HG03135 (cell line): Measurements from ENCODE around the gene LRRC52.
"Not testable (repeated sequence)": the region's sequence is repeated elsewhere in the genome, so short reads cannot be mapped to it uniquely, and the experiment has no call there.

ENCODE experiments used
- ATAC-seq: cut with Tn5 transposase; IDR thresholded peaks from one replicate; pipeline ENCODE4 v1.9.1; 2021; ENCODE audit warnings: mild to moderate bottlenecking, moderate library complexity; ENCODE audit not compliant: unreplicated experiment

The LRRC52 gene

GRCh38 chr1:165580931-165581871 lies 37.4 kb downstream of the LRRC52 start:
- no peak for ATAC-seq

- ATAC-seq, result no peak
Measured at GRCh38 chr1:165581926-165582325, 38.1 kb downstream of the LRRC52 start.

- no peak for ATAC-seq
Measured at GRCh38 chr1:165586398-165586797, 42.6 kb downstream of the LRRC52 start.

- ATAC-seq, result not testable (repeated sequence)
Measured at GRCh38 chr1:165591391-165591790, 47.6 kb downstream of the LRRC52 start.

DNA sequence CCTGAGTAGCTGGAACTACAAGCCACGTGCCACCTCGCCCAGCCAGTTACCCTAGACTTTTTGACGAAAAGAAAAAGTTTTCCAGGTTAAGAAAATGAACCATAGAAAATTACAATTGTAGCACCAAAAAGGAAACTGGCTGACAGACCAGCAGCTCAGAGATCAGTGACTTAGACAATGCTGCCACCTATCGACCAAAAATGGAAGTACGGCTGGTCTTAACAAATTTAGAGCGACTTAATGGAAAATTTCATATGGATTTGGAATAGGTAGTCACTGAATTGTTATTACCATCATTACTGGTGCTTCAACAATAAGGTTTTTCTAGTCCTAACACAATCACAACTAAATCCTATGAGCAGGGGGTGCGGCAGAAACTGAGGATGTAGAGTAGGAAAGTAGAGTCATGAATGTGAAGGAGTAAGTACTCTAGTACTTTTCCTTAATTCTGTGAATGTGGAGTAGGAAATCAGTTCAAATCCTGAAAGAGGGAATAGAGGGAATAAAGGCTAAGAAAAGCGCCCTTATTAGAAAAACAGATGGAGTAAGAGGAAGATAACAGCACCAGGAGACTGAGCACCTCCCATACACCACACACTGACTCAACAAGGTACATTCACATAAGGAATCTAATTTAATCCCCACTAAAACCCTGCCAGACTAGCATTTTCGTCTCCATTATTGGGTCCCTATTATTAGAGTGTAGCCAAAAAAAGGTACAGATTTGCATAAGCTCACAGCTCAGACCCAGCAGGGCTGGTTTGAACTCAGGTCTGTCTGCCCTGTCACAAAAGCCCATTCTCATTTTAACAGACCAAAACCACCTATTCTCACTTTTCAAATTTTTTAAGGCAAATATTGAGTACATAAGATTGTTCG lies 49.4 kb downstream of the LRRC52 start:
- ATAC-seq, result no peak

GRCh38 chr1:165595246-165595938 lies 51.6 kb downstream of the LRRC52 start:
- ATAC-seq, result no peak

DNA sequence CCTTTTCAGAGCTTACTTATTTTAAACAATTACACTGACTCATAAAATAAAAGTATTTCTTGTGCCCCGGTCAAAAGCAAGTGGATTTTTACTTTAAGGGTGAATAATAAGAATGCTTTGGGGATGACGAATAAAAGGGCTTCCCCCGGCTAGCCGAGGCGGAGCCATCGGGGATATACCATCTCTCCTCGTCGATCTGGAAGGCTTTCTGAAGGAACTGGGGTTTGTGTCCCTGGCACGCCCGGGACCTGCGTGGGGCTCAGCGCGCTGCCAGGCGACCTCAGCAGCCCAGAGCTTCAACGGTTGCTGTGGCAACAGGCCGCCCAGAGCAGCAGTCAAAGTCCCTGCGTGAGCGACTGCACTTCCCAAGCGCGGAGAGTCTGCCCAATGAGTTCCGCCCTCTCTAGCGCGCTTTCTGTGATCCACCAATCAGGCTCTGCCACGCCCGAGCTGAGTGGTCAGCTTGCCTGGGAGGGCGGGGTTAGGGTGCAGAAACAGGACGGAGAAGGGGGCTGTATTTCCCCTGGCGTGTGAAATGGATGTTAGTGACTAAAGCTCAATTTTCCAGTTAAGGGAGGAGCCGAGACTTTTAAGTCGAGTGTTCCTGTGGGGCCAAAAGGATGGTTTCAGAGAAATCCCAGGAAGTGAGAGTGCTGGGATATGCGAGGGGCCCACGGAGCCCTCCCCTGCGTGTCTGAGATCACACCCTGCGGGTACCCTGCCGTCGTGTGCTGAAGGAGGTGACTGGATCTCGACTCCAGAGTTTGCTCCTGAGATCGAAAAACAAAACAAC lies 54.3 kb downstream of the LRRC52 start:
- peak; percentile 97 for ATAC-seq

DNA sequence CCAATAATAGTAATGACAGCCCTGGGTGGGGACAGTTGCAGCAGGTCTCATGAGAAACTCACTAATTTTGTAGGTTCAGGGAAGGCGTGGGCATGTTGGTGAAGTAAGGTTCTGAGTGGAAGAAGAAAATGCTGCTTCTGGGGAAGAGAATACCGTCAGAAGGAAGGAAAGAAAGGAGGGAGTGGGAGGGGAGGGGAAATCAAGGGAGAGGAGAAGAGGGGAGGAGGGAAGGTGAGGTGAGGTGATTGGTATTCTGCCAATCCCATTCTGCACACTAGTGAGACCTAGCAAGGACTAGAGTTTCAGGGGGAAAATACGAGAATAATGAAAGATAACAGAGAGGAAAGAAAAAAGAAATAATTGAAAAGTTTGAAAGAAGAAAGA lies 54.9 kb downstream of the LRRC52 start:
- no peak for ATAC-seq

- ATAC-seq, result no peak
Measured at GRCh38 chr1:165600793-165601192, 57.0 kb downstream of the LRRC52 start.

- no peak for ATAC-seq
Measured at GRCh38 chr1:165603810-165604209, 60.0 kb downstream of the LRRC52 start.

DNA sequence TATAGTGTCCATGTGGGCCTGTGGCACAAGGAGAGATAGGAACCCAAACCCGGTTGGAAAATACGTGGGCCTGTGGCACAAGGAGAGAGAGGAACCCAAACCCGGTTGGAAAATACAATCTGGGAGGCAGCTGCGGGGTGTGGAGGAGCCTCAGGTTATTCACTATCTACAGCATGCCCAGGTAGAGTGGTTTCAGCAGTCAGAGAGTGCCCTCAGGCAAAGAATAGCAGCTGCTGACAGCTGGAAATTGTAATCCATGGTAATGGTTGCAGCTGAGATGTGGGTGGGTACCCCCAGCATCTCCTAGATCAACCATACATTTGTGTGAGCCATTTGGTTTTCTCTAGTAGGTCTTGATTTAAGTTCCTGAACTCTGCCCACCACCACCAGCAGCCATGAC lies 61.4 kb downstream of the LRRC52 start:
- ATAC-seq, result no peak

- ATAC-seq, result not testable (repeated sequence)
Measured at GRCh38 chr1:165606676-165607075, 62.9 kb downstream of the LRRC52 start.

GRCh38 chr1:165610866-165611265 lies 67.1 kb downstream of the LRRC52 start:
- ATAC-seq, result no peak

DNA sequence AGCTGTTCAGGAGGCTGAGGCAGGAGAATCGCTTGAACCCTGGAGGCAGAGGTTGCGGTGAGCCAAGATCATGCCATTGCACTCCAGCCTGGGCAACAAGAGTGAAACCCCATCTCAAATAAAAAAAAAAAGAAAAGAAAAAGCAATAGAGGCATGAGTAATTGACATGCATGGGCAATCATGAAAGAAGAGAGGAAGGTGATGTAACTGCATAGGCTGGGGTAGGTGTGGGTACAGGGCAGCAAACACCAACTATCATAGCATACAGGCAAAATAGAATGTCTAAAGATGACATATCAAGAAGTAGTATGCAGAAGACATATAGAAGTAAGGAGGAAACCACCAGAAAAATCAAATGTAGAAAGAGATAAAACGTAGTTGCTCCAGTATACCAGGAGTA lies 68.3 kb downstream of the LRRC52 start:
- no peak for ATAC-seq
